Measurements from ENCODE around the gene ST7.

GRCh38 chr7:116999311-116999710 lies 46.0 kb downstream of the ST7 start:
- no peak for TF ChIP-seq CTCF (IDR thresholded peaks at IDR 0.05)
- TF ChIP-seq POLR2A (IDR thresholded peaks at IDR 0.05), result no peak
